GM21717 (cell line): ENCODE results near the gene LRRC37A3.
"Not testable (repeated sequence)": the region's sequence is repeated elsewhere in the genome, so short reads cannot be mapped to it uniquely, and the experiment has no call there.

ENCODE experiments used
- ATAC-seq: cut with Tn5 transposase; IDR thresholded peaks from one replicate; pipeline ENCODE4 v1.9.1; 2021; ENCODE audit warnings: mild to moderate bottlenecking, moderate library complexity; ENCODE audit not compliant: unreplicated experiment

Gene LRRC37A3

DNA sequence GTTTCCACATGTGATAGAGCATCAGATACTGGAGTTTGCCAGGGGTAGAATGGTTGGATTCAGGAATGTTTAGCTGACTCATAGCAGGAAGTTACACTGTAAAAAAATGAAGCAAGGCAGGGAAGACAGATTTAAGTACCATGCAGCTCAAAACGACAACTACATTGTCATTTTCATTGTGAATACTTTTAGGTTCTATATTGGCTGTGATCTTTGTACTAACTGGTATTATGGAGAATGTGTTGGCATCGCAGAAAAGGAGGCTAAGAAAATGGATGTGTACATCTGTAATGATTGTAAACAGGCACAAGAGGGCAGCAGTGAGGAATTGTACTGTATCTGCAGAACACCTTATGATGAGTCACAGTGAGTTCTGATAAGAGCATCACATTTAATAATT is 8.2 kb upstream of the LRRC37A3 start:
- ATAC-seq, result not testable (repeated sequence)

DNA sequence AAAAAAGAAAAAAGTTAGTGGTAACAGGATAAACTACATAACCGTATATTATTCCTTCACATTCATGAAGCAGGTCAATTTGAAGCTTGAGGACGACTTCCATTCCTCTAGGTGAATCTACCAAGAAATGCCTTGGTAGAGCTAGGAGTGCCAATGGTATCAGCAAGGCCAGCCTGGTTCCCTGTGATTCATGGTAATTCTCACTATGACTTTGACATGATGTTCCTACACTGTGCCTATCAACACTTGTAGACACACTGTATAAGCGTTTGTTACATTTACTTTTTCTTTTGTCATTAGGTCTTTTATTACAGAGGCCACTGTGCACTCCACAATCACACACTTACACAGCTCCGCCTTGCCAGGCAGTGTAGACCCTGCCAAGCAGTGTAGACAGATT is 7.2 kb upstream of the LRRC37A3 start:
- not testable (repeated sequence) for ATAC-seq

DNA sequence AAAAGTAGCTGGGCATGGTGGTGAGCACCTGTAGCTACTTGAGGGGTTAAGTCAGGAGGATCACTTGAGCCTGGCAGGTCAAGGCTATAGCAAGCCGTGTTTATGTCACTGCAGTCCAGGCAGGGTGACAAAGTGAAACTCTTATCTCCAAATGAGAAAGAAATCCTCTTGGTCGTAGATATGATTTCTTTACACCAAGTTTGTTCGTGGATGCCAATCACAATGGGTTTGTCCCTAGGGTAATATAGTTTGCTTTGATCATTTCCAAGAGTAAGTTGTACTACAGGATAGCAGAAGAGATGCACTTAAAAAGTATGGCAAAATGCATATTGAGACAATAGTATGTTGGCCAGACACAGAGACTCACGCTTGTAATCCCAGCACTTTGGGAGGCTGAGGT is 6.0 kb upstream of the LRRC37A3 start:
- ATAC-seq, result not testable (repeated sequence)

DNA sequence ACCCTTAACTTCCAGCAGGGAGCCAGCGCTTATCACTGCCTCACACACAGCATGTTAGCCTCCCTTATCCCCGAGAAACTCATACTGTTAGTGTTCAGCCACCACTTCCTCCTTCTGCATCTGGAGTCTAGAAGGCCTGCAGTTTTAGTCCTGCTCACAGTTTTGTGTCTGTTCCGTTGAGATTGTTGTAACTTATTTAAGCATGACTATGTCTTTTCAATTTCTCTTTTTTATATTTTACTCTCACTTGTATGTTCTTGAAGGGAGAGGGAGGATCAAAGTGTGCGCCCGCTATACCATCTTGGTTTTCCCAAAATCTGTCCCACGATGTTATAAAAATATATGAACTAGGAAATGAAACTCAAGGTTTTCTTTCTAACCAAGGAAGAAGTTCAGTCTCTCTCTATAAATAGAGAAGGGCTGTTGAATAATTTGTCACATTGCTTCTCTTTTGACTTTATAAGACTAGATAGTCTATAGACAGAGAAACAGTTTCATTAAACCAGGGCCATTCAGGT is 3.8 kb upstream of the LRRC37A3 start:
- ATAC-seq, result not testable (repeated sequence)

DNA sequence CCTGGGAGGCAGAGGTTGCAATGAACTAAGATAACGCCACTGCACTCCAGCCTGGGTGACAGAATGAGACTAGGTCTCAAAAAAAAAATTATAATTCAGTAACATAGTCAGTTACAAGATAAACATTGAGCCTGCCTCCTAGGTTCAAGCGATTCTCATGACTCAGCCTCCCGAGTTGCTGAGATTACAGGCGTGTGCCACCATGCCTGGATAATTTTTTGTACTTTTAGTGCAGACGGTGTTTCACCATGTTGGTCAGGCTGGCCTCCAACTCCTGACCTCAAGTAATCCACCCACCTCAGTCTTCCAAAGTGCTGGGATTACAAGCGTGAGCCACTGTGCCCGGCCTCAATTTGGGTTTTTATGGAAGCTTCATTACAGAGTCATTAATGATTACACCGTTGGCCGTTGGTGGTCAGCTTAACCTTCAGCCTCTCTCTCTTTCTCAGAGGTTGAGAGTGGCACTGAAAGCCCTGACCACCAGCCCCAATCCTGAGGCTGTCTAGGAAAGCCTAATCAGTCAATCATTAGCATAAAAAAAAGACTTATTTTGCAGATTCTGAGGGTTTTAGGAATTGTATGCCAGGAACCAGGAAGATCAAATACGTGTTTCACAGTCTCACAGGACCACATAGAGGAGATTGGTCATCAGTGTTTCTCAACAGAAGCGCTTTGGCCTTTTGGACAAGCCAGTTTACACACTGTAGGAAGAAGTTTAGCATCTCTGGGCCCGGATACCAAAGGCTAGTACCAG is 1.3 kb upstream of the LRRC37A3 start:
- ATAC-seq, result no peak

DNA sequence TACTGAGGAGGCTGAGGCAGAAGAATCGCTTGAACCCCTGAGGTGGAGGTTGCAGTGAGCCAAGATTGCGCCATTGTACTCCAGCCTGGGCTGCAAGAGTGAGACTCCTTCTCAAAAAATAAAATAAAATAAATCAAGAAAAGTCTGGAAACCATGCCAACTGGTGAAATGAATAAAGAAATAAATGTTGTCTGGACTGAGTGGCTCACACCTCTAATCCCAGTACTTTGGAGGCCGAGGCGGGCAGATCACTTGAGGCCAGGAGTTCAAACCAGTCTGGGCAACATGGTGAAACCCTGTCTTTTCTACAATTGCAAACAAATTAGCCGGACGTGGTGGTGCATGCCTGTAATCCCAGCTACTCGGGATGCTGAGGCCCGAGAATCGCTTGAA is 744 bp upstream of the LRRC37A3 start:
- no peak for ATAC-seq

DNA sequence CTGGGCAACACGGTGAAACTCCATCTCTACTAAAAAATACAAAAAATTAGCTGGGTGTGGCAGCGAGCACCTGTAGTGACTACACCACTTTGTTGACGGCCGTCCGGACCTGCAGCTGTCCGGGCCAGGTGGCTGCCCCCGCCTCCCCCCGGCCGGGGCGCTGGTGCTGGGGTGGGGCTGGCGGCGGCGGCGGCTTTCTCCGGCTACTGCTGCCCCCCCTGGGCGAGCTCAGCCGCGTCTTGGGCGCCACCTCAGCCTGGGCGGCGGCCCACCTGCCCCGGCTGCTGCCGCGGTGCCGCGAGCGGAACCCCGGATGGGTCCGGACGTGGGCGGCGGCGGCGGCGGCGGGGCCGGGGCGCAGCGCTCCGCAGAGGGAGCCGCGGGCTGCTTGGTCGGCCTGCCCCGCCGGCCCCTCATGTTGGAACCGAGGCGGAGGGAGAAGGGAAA is 413 bp downstream of the LRRC37A3 start:
- ATAC-seq, result peak; percentile 53

DNA sequence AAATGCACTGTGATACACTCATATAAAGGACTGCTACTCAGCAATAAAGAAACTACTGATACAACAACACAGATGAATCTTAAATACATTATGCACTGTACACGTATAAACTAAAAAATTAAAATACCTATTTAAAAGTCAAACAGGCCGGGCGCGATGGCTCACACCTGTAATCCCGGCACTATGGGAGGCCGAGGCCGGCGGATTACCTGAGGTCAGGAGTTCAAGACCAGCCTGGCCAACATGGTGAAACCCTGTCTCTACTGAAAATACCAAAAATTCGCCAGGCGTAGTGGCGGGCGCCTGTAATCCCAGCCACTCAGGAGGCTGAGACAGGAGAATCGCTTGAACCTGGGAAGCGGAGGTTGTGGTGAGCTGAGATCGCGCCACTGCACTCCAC is 1.7 kb downstream of the LRRC37A3 start:
- not testable (repeated sequence) for ATAC-seq

DNA sequence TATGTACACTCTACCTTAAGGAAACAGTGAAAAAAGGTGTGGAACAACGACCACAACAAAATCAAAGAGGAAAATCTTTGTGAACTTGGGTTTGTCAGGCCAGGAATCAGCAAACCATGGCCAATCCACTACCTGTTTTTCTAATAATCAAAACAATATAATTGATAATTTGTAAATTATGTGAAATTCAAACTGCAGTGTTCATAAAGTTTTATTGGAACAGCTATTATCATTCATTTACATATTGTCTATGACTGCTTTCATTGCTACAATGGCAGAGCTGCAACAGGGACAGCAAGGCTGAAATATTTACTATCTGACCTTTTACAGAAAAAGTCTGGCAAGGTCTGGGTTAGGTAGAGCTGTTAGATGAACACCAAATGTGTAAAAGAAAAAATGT is 4.0 kb downstream of the LRRC37A3 start:
- not testable (repeated sequence) for ATAC-seq

DNA sequence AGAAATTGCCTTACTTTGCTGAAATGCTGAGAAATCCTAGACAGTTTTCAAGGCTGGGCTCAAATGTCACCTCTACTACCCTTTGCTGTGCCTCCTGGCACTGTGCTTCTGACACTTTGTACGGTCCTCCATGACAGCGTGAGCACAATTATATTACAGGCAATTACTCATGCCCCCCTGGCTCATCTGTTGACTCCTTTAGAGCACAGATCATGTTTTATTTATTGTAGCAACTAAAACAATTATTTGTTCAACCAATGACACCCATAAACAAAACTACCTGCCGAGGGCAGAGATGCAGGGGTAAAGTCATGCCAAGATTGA is 9.1 kb downstream of the LRRC37A3 start:
- ATAC-seq, result not testable (repeated sequence)

DNA sequence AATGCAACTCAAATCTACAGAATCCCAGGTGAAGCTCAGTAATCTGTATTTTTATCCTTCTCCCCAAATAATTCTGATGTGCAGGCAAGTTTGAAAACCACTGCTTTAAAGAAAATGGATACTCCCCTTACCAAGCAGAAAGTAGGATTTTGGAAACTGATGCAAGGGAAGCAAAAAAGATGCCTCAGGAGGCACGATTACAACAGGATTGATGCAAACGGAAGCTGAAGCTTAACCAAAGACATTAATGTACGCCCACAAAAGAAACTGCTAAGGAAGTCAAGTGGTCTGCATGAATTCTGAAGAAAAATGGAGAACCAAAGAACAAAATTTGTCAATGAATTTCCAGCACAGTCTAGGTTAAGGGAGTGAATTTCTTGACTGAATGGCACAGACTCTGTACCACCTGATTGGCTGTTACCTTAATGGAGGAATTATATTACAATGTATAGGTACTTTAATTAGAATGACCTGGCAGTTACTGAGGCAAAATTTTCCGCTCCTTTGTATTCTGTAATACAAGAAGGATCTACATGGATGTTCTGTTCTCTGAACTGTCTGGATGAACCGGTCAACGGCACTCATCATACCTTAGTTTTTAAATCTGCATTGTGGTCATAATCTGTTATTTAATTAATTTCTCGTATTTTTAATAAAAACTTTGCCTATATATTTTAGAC is 9.6 kb downstream of the LRRC37A3 start:
- not testable (repeated sequence) for ATAC-seq

DNA sequence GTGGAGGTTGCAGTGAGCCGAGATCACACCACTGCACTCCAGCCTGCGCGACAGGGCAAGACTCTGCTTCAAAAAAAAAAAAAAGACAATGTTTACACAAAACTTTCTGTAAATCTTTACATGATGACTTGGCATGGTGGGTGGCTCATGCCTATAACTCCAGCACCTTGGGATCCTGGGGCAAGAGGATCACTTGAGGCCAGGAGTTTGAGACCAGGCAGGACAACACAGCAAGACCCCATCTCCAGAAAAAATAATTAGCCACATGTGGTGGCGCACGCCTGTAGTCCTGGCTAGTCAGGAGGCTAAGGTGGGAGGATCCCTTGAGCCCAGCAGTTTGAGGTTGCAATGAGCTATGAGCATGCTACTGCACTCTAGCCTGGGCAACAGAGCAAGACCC is 15.2 kb downstream of the LRRC37A3 start:
- ATAC-seq, result not testable (repeated sequence)

DNA sequence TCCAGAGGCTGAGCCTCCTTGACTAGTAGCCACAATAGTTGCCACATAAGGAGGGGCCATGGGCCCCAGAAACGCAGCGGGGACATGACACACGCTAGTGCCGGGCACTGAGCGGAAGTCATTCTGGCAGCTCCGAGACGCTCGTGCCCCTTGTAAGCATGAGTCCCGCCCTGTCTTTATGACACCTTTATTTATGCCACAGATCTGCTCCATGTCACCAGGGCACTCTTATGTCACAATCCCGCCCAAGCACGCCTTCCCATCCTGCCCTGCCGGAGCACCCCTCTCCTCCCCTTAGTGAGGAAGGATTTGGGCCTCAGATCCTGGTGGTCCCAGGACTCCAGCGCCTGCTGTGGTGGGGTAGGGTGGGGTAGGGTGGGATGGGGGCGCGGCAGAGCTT is 22.1 kb downstream of the LRRC37A3 start:
- ATAC-seq, result not testable (repeated sequence)

DNA sequence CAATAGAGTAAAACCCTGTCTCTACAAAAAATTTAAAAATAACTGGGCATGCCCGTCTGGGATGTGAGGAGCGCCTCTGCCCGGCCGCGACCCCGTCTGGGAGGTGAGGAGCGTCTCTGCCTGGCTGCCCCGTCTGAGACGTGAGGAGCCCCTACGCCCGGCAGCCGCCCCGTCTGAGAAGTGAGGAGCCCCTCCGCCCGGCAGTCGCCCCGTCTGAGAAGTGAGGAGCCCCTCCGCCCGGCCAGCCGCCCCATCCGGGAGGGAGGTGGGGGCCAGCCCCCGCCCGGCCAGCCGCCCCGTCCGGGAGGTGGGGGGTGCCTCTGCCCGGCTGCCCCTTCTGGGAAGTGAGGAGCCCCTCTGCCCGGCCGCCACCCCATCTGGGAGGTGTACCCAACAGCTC is 45.1 kb downstream of the LRRC37A3 start:
- not testable (repeated sequence) for ATAC-seq

DNA sequence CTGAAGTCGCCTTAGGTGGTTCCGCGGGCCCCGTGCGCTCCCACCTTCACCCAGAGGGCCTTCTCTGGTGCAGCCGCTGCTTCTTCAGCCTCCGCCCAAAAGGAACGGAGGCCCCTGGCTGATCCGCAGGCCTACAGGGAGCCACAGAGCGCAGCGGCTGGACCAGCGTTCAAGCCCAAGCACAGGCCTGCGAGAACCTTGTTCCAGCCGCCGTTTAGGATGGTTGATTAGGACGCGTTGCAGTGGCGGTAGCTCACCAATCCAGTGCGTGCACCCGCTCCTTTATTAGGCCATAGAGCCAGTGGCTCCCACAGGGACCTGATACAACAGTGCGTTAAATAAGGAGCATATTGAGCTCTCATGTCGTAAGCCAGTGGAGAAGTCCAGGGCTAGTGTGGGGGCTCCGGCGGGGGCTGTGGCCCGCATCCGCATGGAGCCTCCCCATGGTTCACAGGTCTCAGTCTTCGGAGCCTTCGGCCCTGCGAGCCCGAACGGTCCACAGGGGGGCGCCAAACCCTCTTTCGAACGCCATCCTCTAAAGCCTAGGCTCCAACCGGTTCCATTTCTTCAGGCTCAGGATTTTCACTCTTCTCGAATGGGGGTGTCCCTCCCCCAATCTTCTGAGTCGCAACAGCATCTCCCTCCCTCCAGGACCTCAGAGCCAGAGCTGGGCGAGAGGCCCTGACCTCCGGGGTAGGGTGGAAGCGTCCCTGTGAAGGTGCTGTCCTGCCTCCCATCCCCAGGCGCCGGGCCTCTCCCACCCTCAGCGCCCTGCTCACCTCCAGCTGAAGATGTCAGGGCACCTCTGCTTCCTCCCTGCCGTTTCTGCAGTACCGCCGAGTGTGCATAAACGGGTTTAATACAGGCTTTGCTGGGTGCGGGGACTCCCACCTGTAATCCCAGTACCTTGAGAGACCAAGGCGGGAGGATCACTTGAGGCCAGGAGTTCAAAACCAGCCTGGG is 71.5 kb downstream of the LRRC37A3 start:
- ATAC-seq, result not testable (repeated sequence)

DNA sequence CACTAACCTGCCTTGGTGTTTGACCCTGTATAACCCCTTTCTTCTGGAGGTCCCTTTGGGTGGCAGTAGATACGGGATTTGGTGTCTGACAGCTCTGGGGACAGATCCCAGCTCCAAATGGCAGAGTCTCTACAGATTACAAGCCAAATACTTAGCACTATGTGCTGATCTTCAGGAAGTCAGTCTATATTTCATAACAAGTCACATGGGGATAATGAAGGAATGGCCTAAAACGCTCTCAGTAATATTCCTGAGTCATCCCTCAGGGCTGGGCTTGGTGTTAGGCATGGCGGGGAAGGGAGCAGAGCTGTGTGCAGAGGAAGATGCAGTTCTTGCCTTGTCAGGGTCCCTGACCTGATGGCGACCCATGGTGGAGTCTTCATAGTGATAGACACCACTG is 72.4 kb downstream of the LRRC37A3 start:
- not testable (repeated sequence) for ATAC-seq

DNA sequence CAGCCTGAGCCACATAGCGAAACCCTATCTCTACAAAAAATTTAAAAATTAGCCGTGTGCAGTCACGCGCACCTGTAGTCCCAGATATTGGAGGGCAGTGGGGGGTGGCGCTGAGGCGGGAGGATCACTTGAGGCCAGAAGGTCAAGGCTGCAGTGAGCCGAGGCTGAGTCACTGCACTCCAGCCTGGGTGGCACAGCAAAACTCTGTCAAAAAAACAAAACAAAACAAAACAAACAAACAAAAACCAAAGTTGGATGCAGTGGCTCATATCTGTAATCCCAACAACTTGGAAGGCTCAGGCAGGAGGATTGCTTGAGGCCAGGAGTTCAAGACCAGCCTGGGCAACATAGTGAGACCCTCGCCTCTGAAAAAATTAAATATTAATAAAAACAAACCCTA is 75.4 kb downstream of the LRRC37A3 start:
- not testable (repeated sequence) for ATAC-seq

DNA sequence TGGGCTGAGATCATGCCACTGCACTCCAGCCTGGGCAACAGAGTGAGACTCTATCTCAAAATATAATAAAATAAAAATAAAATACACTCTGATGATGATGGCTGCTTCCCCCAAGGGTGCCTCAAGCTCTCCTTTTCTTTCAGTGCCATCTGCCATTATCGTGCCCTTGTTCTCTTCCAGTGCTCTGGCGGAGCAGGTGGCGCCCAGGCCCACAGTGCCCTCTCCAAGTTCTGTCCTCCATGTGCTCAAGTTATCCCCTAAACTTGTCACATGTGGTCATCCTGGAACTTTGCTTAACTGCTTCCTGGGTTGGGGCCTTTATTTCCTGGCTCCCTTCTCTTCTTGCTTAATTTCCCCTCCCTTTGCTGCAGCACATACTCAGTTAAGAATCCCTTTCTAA is 76.4 kb downstream of the LRRC37A3 start:
- ATAC-seq, result not testable (repeated sequence)

DNA sequence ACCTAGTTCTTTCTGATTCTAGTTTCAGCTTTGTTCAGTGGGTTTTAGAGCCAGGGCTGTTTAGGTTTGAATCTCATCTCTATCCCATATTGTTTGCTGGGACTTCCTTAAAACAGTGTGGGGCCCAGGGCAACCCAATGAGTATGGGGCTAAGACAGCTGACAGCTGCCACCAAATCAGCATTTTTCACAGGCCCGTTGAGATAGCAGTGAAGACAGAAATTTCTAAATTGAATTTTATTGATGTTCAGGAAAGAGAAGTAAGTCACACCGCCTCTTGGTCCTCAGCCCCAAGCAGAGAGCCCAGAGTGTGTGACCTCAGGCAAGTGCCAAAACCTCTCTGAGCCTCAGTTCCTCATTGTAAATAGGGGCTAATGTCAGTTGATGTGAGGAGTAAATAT is 78.3 kb downstream of the LRRC37A3 start:
- ATAC-seq, result not testable (repeated sequence)

DNA sequence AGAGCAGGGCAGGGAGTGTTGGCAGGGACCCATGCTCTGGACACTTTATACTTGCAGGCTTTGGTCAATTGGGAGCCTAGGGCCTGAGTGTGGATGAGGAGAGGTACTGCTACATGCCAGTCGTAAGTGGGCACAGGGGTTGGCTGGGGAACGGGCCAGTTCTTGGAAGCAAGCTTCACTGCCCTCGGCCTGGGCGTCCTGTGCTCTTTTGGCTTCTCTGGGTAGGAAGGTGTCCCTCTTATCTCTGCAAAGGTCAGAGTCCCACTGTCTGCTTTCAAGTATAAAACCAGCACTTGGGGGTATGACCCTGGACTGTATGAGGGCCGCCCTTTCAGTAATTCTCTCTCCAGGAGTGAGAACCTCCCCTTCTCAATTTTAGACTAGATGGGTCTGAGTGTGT is 80.8 kb downstream of the LRRC37A3 start:
- not testable (repeated sequence) for ATAC-seq
